ENCODE results near the gene TRAF7.

Gene TRAF7

DNA sequence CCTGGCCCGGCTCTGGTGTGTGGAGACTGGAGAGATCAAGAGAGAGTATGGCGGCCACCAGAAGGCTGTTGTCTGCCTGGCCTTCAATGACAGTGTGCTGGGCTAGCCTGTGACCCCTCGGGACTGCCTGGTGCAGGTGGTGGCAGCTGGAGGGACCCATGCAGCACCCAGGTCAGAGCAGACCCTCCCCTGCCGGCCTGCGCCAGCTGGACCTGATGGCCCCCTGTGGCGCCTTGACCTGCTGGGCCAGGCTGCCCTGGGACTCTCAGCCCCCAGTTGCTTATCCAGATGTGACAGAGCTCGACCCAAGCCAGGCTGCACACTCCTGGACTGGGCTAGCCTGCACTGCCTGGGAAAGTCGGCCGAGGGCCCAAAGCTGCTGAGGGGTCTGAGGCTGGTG is 53.2 kb downstream of the TRAF7 start:
- H3K9ac ChIP-seq (ENCODE audit: low read length): no peak overlapping the region
- peaks cover 40% of the 10 kb centered on the region for H3K79me2 ChIP-seq (ENCODE audit: low read length)
- H3K27ac ChIP-seq (ENCODE audit: low read length): no peak overlapping the region
- no peak overlapping the region for H2AFZ ChIP-seq (ENCODE audit: low read length)
- no peaks in the 10 kb centered on the region for H3K27me3 ChIP-seq (replicated peaks; ENCODE audit: insufficient read depth, low read length)
- H3F3A ChIP-seq (ENCODE audit: insufficient read depth, low read length): peaks cover 3% of the 10 kb centered on the region; the same call in 1 of the 2 replicates
- no peak for DNase-seq
- no peaks in the 10 kb centered on the region for H3K9me3 ChIP-seq (replicated peaks; ENCODE audit: insufficient read depth, low read length)
- TF ChIP-seq, protein P1, sequence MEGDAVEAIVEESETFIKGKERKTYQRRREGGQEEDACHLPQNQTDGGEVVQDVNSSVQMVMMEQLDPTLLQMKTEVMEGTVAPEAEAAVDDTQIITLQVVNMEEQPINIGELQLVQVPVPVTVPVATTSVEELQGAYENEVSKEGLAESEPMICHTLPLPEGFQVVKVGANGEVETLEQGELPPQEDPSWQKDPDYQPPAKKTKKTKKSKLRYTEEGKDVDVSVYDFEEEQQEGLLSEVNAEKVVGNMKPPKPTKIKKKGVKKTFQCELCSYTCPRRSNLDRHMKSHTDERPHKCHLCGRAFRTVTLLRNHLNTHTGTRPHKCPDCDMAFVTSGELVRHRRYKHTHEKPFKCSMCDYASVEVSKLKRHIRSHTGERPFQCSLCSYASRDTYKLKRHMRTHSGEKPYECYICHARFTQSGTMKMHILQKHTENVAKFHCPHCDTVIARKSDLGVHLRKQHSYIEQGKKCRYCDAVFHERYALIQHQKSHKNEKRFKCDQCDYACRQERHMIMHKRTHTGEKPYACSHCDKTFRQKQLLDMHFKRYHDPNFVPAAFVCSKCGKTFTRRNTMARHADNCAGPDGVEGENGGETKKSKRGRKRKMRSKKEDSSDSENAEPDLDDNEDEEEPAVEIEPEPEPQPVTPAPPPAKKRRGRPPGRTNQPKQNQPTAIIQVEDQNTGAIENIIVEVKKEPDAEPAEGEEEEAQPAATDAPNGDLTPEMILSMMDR (IDR thresholded peaks at IDR 0.05; ENCODE audit: low read length): no peak
- TF ChIP-seq EZH2phosphoT487 (IDR thresholded peaks at IDR 0.05; ENCODE audit: low read length) (no peak), EZH2 (optimal IDR thresholded peaks at IDR 0.05; ENCODE audit: low read depth, low read length) (no peak)
- H4K20me1 ChIP-seq (ENCODE audit: insufficient read depth, low read length): no peaks in the 10 kb centered on the region
- H3K4me1 ChIP-seq (ENCODE audit: low read length): peaks cover 13% of the 10 kb centered on the region
- no peaks in the 10 kb centered on the region; the same call in 1 of the 2 replicates for H3K36me3 ChIP-seq (replicated peaks; ENCODE audit: insufficient read depth, low read length)
- no peak overlapping the region for H3K4me3 ChIP-seq (ENCODE audit: low read length)
- no peaks in the 10 kb centered on the region for H3K9me2 ChIP-seq (replicated peaks; ENCODE audit: insufficient read depth, low read length)
- H3K4me2 ChIP-seq (ENCODE audit: low read depth, low read length): no peak overlapping the region

DNA sequence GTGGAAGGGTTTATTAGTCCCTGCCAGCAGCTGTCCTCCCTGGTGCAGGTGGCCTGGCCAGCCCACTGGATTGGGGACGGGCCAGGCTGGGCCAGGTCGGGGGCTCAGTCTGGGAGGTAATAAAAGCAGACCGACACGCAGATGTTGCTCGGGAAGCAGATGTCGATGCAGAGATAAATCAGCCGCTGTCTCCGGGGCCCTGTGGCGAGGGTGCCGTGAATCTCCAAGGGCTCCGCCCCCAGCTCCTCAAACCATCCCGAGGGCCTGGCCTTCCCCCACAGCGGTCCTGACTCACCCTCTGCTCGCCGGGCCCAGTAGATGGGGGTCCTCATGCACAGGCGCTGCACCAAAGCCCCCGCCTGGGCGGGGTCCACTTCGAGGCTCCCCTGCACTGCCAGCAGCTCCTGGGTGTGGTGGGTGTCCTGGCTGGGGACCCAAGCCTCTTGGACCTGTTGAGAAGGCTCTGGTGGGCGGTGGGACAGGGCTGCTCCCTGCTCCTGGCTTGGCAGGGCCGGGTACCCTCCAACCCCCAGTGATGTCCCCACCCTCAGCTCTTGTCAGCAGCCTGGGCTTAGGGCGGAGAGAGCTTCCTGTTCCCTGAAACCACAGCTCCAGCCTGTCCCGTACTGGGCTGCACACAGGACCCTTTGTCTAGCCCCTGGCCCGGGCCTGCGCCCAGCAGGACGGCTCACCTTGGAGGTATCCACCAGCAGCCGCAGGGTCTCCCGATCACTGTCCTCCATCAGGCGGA is 53.9 kb downstream of the TRAF7 start:
- Histone ChIP-seq H3K4me2 (ENCODE audit: low read depth, low read length) (no peak overlapping the region), H3K9me3 (replicated peaks; ENCODE audit: insufficient read depth, low read length) (no peaks in the 10 kb centered on the region), H3K9ac (ENCODE audit: low read length) (no peak overlapping the region), H2AFZ (ENCODE audit: low read length) (no peak overlapping the region), H3K27me3 (replicated peaks; ENCODE audit: insufficient read depth, low read length) (no peaks in the 10 kb centered on the region), H3K4me3 (ENCODE audit: low read length) (no peak overlapping the region), H3K9me2 (replicated peaks; ENCODE audit: insufficient read depth, low read length) (no peaks in the 10 kb centered on the region), H4K20me1 (ENCODE audit: insufficient read depth, low read length) (no peaks in the 10 kb centered on the region), H3K36me3 (replicated peaks; ENCODE audit: insufficient read depth, low read length) (no peaks in the 10 kb centered on the region; the same call in 1 of the 2 replicates), H3K79me2 (ENCODE audit: low read length) (peaks cover 44% of the 10 kb centered on the region), H3F3A (ENCODE audit: insufficient read depth, low read length) (peaks cover 3% of the 10 kb centered on the region; the same call in 1 of the 2 replicates), H3K4me1 (ENCODE audit: low read length) (peaks cover 13% of the 10 kb centered on the region), H3K27ac (ENCODE audit: low read length) (no peak overlapping the region)
- TF ChIP-seq EZH2 (optimal IDR thresholded peaks at IDR 0.05; ENCODE audit: low read depth, low read length): no peak
- TF ChIP-seq EZH2phosphoT487 (IDR thresholded peaks at IDR 0.05; ENCODE audit: low read length): no peak
- TF ChIP-seq, protein P1 (IDR thresholded peaks at IDR 0.05; ENCODE audit: low read length): no peak
- DNase-seq: no peak

DNA sequence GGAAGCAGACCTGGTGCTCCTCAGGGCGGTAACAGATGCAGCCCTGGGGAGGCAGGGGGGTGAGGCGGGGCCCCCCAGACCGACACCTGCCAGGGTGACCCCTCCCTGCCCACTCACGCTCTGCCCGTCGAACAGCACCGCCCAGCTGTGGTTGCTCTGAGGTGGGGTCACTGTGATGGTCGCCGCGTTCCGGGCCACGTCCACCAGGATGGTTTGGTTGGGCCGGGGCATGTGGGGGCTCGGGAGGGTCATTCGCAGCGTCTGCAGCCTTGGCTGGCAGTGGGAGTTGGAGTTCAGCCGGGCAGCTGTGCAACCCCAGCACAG is 54.4 kb downstream of the TRAF7 start:
- Histone ChIP-seq H3K36me3 (replicated peaks; ENCODE audit: insufficient read depth, low read length) (no peaks in the 10 kb centered on the region; the same call in 1 of the 2 replicates), H2AFZ (ENCODE audit: low read length) (no peak overlapping the region), H3K9me2 (replicated peaks; ENCODE audit: insufficient read depth, low read length) (no peaks in the 10 kb centered on the region), H3K27ac (ENCODE audit: low read length) (no peak overlapping the region), H3K27me3 (replicated peaks; ENCODE audit: insufficient read depth, low read length) (no peaks in the 10 kb centered on the region), H3K4me1 (ENCODE audit: low read length) (peaks cover 10% of the 10 kb centered on the region), H3K9me3 (replicated peaks; ENCODE audit: insufficient read depth, low read length) (no peaks in the 10 kb centered on the region), H3K79me2 (ENCODE audit: low read length) (peaks cover 44% of the 10 kb centered on the region), H4K20me1 (ENCODE audit: insufficient read depth, low read length) (no peaks in the 10 kb centered on the region), H3K9ac (ENCODE audit: low read length) (no peak overlapping the region), H3K4me3 (ENCODE audit: low read length) (no peak overlapping the region), H3K4me2 (ENCODE audit: low read depth, low read length) (no peak overlapping the region), H3F3A (ENCODE audit: insufficient read depth, low read length) (no peaks in the 10 kb centered on the region; the same call in 1 of the 2 replicates)
- TF ChIP-seq, protein P1 (IDR thresholded peaks at IDR 0.05; ENCODE audit: low read length): no peak
- TF ChIP-seq EZH2 (optimal IDR thresholded peaks at IDR 0.05; ENCODE audit: low read depth, low read length) (no peak), EZH2phosphoT487 (IDR thresholded peaks at IDR 0.05; ENCODE audit: low read length) (no peak)
- no peak for DNase-seq

All from MM.1S (cell line).